GM19455 (cell line): ENCODE measurements around the gene MYH9.

Source experiments
- ATAC-seq: cut with Tn5 transposase; IDR thresholded peaks from one replicate; pipeline ENCODE4 v1.9.1; 2021; ENCODE audit not compliant: unreplicated experiment

MYH9 gene

GRCh38 chr22:36369004-36369921 is 18.5 kb downstream of the MYH9 start:
- no peak for ATAC-seq

GRCh38 chr22:36368359-36368983 is 19.3 kb downstream of the MYH9 start:
- ATAC-seq: no peak

- no peak for ATAC-seq
Measured at GRCh38 chr22:36367479-36367878, 20.3 kb downstream of the MYH9 start.

GRCh38 chr22:36367066-36367465 is 20.7 kb downstream of the MYH9 start:
- no peak for ATAC-seq

GRCh38 chr22:36366291-36366708 is 21.5 kb downstream of the MYH9 start:
- no peak for ATAC-seq

- ATAC-seq: no peak
Measured at GRCh38 chr22:36365020-36365411, 22.8 kb downstream of the MYH9 start.

- ATAC-seq: no peak
Measured at GRCh38 chr22:36364255-36365019, 23.3 kb downstream of the MYH9 start.

- ATAC-seq: no peak
Measured at GRCh38 chr22:36363349-36363981, 24.3 kb downstream of the MYH9 start.

GRCh38 chr22:36362932-36363331 is 24.8 kb downstream of the MYH9 start:
- no peak for ATAC-seq

GRCh38 chr22:36362075-36362474 is 25.7 kb downstream of the MYH9 start:
- ATAC-seq: no peak

GRCh38 chr22:36360871-36361383 is 26.8 kb downstream of the MYH9 start:
- ATAC-seq: no peak

- no peak for ATAC-seq
Measured at GRCh38 chr22:36360011-36360410, 27.8 kb downstream of the MYH9 start.

- ATAC-seq: no peak
Measured at GRCh38 chr22:36359470-36359996, 28.2 kb downstream of the MYH9 start.

GRCh38 chr22:36358533-36359469 is 29.0 kb downstream of the MYH9 start:
- no peak for ATAC-seq

GRCh38 chr22:36356708-36357624 is 30.8 kb downstream of the MYH9 start:
- ATAC-seq: no peak

GRCh38 chr22:36355894-36356293 is 31.9 kb downstream of the MYH9 start:
- ATAC-seq: no peak

- ATAC-seq: no peak
Measured at GRCh38 chr22:36355362-36355761, 32.4 kb downstream of the MYH9 start.

- ATAC-seq: no peak
Measured at GRCh38 chr22:36352803-36353507, 34.8 kb downstream of the MYH9 start.
